H9 (cell line): Measurements from ENCODE around the gene SEL1L2. TPM values are rescaled to one million over a fixed set of nuclear protein-coding genes. Genes with fewer than 3 reads are reported as not detected.

Source experiments
- DNase-seq: peaks from one replicate; pipeline ENCODE4 v3.0.0-alpha.2; 2017
- H2AFZ ChIP-seq: one replicate; pipeline ENCODE4 v1.6.1; 2013; ENCODE audit warnings: mild to moderate bottlenecking, low read length, control low read depth, moderate library complexity
- H2AK5ac ChIP-seq: 2 replicates; pipeline ENCODE4 v1.6.1; 2013; ENCODE audit warnings: low read length, control low read depth, mixed read lengths; ENCODE audit not compliant: insufficient read length
- H2BK120ac ChIP-seq: one replicate; pipeline ENCODE4 v1.6.1; 2013; ENCODE audit warnings: low read depth, mild to moderate bottlenecking, low read length, control low read depth, inconsistent platforms; ENCODE audit not compliant: poor library complexity, severe bottlenecking
- H2BK12ac ChIP-seq: 2 replicates; pipeline ENCODE4 v1.6.1; 2013; ENCODE audit warnings: low read length, control low read depth, mixed read lengths, low read depth; ENCODE audit not compliant: insufficient read length
- H2BK15ac ChIP-seq: 2 replicates; pipeline ENCODE4 v1.6.1; 2013; ENCODE audit warnings: low read depth, low read length, control low read depth
- H2BK20ac ChIP-seq: one replicate; pipeline ENCODE4 v1.6.1; 2013; ENCODE audit warnings: low read depth, mild to moderate bottlenecking, low read length, control low read depth, inconsistent platforms; ENCODE audit not compliant: poor library complexity, severe bottlenecking
- H2BK5ac ChIP-seq: 2 replicates; pipeline ENCODE4 v1.6.1; 2013; ENCODE audit warnings: low read length, control low read depth, mixed read lengths; ENCODE audit not compliant: insufficient read length
- H3K14ac ChIP-seq: 2 replicates; pipeline ENCODE4 v1.6.1; 2013; ENCODE audit warnings: low read length, control low read depth; ENCODE audit not compliant: insufficient read depth
- H3K18ac ChIP-seq: 2 replicates; pipeline ENCODE4 v1.6.1; 2013; ENCODE audit warnings: low read depth, mild to moderate bottlenecking, mixed read lengths, low read length, control low read depth; ENCODE audit not compliant: insufficient read length
- H3K23ac ChIP-seq: 2 replicates; pipeline ENCODE4 v1.6.1; 2013; ENCODE audit warnings: low read length, control low read depth, mixed read lengths, low read depth; ENCODE audit not compliant: insufficient read length
- H3K23me2 ChIP-seq: 2 replicates; pipeline ENCODE4 v1.6.1; 2013; ENCODE audit warnings: low read depth, mild to moderate bottlenecking, mixed read lengths, low read length, control low read depth; ENCODE audit not compliant: insufficient read length, poor library complexity, severe bottlenecking
- H3K27ac ChIP-seq: 2 replicates; pipeline ENCODE4 v1.5.1; 2013; ENCODE audit warnings: low read length, control low read depth, mixed read lengths, low read depth; ENCODE audit not compliant: insufficient read length
- H3K27me3 ChIP-seq: 2 replicates; pipeline ENCODE4 v1.6.1; 2013; ENCODE audit warnings: low read length, control low read depth, inconsistent platforms; ENCODE audit not compliant: insufficient read depth
- H3K4ac ChIP-seq: 2 replicates; pipeline ENCODE4 v1.6.1; 2013; ENCODE audit warnings: low read depth, mild to moderate bottlenecking, control low read depth, inconsistent platforms, low read length, moderate library complexity
- H3K4me1 ChIP-seq: 2 replicates; pipeline ENCODE4 v1.6.1; 2013; ENCODE audit warnings: low read length, control low read depth, inconsistent platforms; ENCODE audit not compliant: insufficient read depth
- H3K4me2 ChIP-seq: 2 replicates; pipeline ENCODE4 v1.6.1; 2013; ENCODE audit warnings: low read length, control low read depth, mixed read lengths; ENCODE audit not compliant: insufficient read length, insufficient read depth
- H3K56ac ChIP-seq: 2 replicates; pipeline ENCODE4 v1.6.1; 2013; ENCODE audit warnings: low read depth, mild to moderate bottlenecking, mixed read lengths, low read length, control low read depth; ENCODE audit not compliant: insufficient read length
- H3K79me1 ChIP-seq: 2 replicates; pipeline ENCODE4 v1.6.1; 2013; ENCODE audit warnings: low read depth, mild to moderate bottlenecking, moderate library complexity, low read length, control low read depth, inconsistent platforms; ENCODE audit not compliant: insufficient read depth, poor library complexity, severe bottlenecking
- H3K79me2 ChIP-seq: 2 replicates; pipeline ENCODE4 v1.6.1; 2013; ENCODE audit warnings: low read length, control low read depth, inconsistent platforms; ENCODE audit not compliant: insufficient read depth
- H3K9ac ChIP-seq: 2 replicates; pipeline ENCODE4 v1.6.1; 2013; ENCODE audit warnings: low read length, control low read depth, mixed read lengths; ENCODE audit not compliant: insufficient read length; ENCODE audit errors: extremely low read depth
- H3K9me3 ChIP-seq: one replicate; pipeline ENCODE4 v1.6.1; 2013; ENCODE audit warnings: low read depth, low read length, inconsistent platforms; ENCODE audit not compliant: control insufficient read depth
- H3T11ph ChIP-seq: one replicate; pipeline ENCODE4 v1.6.1; 2013; ENCODE audit warnings: mild to moderate bottlenecking, low read length, control low read depth, inconsistent platforms
- H4K20me1 ChIP-seq: one replicate; pipeline ENCODE4 v1.6.1; 2013; ENCODE audit not compliant: control insufficient read depth, insufficient read length, insufficient read depth
- H4K5ac ChIP-seq: 2 replicates; pipeline ENCODE4 v1.6.1; 2013; ENCODE audit warnings: low read depth, mild to moderate bottlenecking, mixed read lengths, low read length, control low read depth; ENCODE audit not compliant: insufficient read length
- H4K8ac ChIP-seq: replicated peaks from 2 replicates; pipeline ENCODE4 v1.6.1; 2013; ENCODE audit warnings: low read length, control low read depth, mixed read lengths, low read depth; ENCODE audit not compliant: insufficient read length
- H4K91ac ChIP-seq: 2 replicates; pipeline ENCODE4 v1.6.1; 2013; ENCODE audit warnings: low read depth, mild to moderate bottlenecking, moderate library complexity, mixed read lengths, low read length, control low read depth; ENCODE audit not compliant: insufficient read length
- H3K27ac Mint-ChIP-seq, 3 experiments: 2 replicates in 2 of 3; 3 replicates in 1 of 3; pipeline ENCODE4 v1.8.0; 2020 to 2021; ENCODE audit warnings: mixed read lengths in 3 of 3, mild to moderate bottlenecking in 1 of 3, moderate library complexity in 1 of 3
- H3K27me3 Mint-ChIP-seq: 2 replicates; pipeline ENCODE4 v1.8.0; 2021; ENCODE audit warnings: low read depth, mild to moderate bottlenecking, moderate library complexity, mixed read lengths
- H3K36me3 Mint-ChIP-seq, 3 experiments: 2 replicates in 2 of 3; 3 replicates in 1 of 3; pipeline ENCODE4 v1.8.0; 2020 to 2021; ENCODE audit warnings: low read depth in 3 of 3, mixed read lengths in 3 of 3; ENCODE audit not compliant: insufficient read depth in 1 of 3
- H3K4me1 Mint-ChIP-seq, 2 experiments: 2 replicates each; pipeline ENCODE4 v1.8.0; 2020; ENCODE audit warnings: mixed read lengths in 2 of 2
- H3K4me3 Mint-ChIP-seq, 2 experiments: 2 replicates in 1 of 2; 3 replicates in 1 of 2; pipeline ENCODE4 v1.8.0; 2020 to 2021; ENCODE audit warnings: mild to moderate bottlenecking in 2 of 2, mixed read lengths in 2 of 2, moderate library complexity in 1 of 2
- H3K9me3 Mint-ChIP-seq, 2 experiments: 2 replicates in 1 of 2; 3 replicates in 1 of 2; pipeline ENCODE4 v1.8.0; 2020; ENCODE audit warnings: mild to moderate bottlenecking in 2 of 2, mixed read lengths in 2 of 2, moderate library complexity in 1 of 2
- WGBS: extraction: QIAGEN DNeasy Blood & Tissue Kit; methylation state at CpG from one replicate; pipeline ENCODE4 v1.1.7; 2013; ENCODE audit warnings: missing lambda C conversion rate, low lambda C conversion rate, mixed read lengths; ENCODE audit not compliant: insufficient read length; ENCODE audit errors: extremely low coverage; 5-methylcytosine and 5-hydroxymethylcytosine counted together
- total RNA-seq: library from RNA; stranded (reverse); gene quantifications from 2 replicates; pipeline ENCODE4 v1.2.1, GENCODE V29; 2021
- TF ChIP-seq, protein P1 (sequence below): fragments of 200-600 bp; sonication (generic); conservative IDR thresholded peaks from 3 replicates; pipeline ENCODE4 v1.8.0; 2021; ENCODE audit warnings: antibody characterized with exemption, mild to moderate bottlenecking

SEL1L2 gene
- total RNA-seq, 1 experiment from 2014 or later = not detected

DNA sequence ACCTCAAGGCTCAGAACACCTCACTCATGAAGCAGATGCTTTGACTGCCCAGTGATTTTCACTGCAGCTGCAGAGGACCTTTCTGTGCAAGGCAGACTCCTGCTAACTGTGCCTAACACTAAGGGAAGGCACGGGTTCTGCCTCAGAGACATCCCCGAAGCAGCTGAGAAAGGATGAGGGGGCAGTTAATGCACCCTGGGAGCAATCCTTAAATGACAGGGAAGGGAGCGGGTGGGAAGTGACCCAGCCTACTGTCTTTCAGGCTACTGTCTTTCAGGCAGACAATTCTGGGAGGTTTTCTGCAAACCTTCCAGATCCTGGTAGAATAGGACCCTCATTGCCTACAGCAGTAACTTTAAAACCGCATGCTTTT lies 150.3 kb downstream of the SEL1L2 start:
- Histone ChIP-seq H4K91ac (no peak overlapping the region), H3K9me3 (no peaks in the 10 kb centered on the region), H3K27ac (no peak overlapping the region), H2BK120ac (no peak overlapping the region), H2AK5ac (no peak overlapping the region), H4K20me1 (no peaks in the 10 kb centered on the region), H3K9ac (no peak overlapping the region), H3K79me2 (no peaks in the 10 kb centered on the region), H3K14ac (no peak overlapping the region), H3K23ac (no peak overlapping the region), H3K4me2 (no peak overlapping the region), H3K79me1 (no peaks in the 10 kb centered on the region), H3K4ac (no peak overlapping the region), H4K5ac (no peak overlapping the region), H2BK12ac (no peak overlapping the region), H3K56ac (no peak overlapping the region), H3K4me1 (no peaks in the 10 kb centered on the region), H4K8ac (no peak overlapping the region), H3K23me2 (no peaks in the 10 kb centered on the region), H3K27me3 (no peaks in the 10 kb centered on the region), H3K18ac (no peak overlapping the region), H2AFZ (no peak overlapping the region), H2BK5ac (no peak overlapping the region), H2BK20ac (no peak overlapping the region), H3T11ph (no peak overlapping the region), H2BK15ac (no peak overlapping the region)
- no CpG with 5 or more reads among the region's 4 CpGs for WGBS
- H3K4me1 Mint-ChIP-seq = 0 out of 4 replicates have a peak, but pooled peaks cover 2 to 4% of the 10 kb centered on the region in 2 experiments
- H3K36me3 Mint-ChIP-seq = no peaks in the 10 kb centered on the region
- no peaks in the 10 kb centered on the region; the same call in none of the 2 replicates for H3K27me3 Mint-ChIP-seq
- H3K4me3 Mint-ChIP-seq = no peak overlapping the region
- TF ChIP-seq, protein P1, sequence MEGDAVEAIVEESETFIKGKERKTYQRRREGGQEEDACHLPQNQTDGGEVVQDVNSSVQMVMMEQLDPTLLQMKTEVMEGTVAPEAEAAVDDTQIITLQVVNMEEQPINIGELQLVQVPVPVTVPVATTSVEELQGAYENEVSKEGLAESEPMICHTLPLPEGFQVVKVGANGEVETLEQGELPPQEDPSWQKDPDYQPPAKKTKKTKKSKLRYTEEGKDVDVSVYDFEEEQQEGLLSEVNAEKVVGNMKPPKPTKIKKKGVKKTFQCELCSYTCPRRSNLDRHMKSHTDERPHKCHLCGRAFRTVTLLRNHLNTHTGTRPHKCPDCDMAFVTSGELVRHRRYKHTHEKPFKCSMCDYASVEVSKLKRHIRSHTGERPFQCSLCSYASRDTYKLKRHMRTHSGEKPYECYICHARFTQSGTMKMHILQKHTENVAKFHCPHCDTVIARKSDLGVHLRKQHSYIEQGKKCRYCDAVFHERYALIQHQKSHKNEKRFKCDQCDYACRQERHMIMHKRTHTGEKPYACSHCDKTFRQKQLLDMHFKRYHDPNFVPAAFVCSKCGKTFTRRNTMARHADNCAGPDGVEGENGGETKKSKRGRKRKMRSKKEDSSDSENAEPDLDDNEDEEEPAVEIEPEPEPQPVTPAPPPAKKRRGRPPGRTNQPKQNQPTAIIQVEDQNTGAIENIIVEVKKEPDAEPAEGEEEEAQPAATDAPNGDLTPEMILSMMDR = no peak
- no peak for DNase-seq
- H3K27ac Mint-ChIP-seq = no peak overlapping the region
- H3K9me3 Mint-ChIP-seq = no peaks in the 10 kb centered on the region
